ENCODE measurements around the gene NT5C3A. TPM values are rescaled to one million over a fixed set of nuclear protein-coding genes. Genes with fewer than 3 reads are reported as not detected.

NT5C3A gene
- total RNA-seq, 2 donors from 2014 or later = 16.9 to 23.9 TPM

- 89% methylated on average over 8 of the region's 8 CpGs for WGBS
- TF ChIP-seq CTCF (IDR thresholded peaks at IDR 0.05) (no peak), POLR2AphosphoS5 (IDR thresholded peaks at IDR 0.05) (no peak), POLR2A (IDR thresholded peaks at IDR 0.05) (no peak)
- no peaks in the 10 kb centered on the region for H3K36me3 ChIP-seq
- no peak for DNase-seq (ENCODE audit: low spot score)
- H3K4me3 ChIP-seq = no peak overlapping the region
- no peak overlapping the region for H3K27ac ChIP-seq
- H3K4me1 ChIP-seq (replicated peaks) = no peaks in the 10 kb centered on the region
- H3K9me3 ChIP-seq = no peaks in the 10 kb centered on the region
- H3K27me3 ChIP-seq (replicated peaks; ENCODE audit: insufficient read depth) = no peaks in the 10 kb centered on the region
- intact Hi-C loops (cut with DNase I) = no loop called here
Observed at GRCh38 chr7:33041631-33042428, 20.7 kb downstream of the NT5C3A start.

GRCh38 chr7:33040803-33041516, 21.6 kb downstream of the NT5C3A start:
- H3K36me3 ChIP-seq = no peaks in the 10 kb centered on the region
- DNase-seq (ENCODE audit: low spot score) = peak; percentile 9

GRCh38 chr7:33039903-33040292, 22.7 kb downstream of the NT5C3A start:
- WGBS = 6% methylated on average over 1 of the region's 1 CpG
- Histone ChIP-seq H3K27ac (peak overlapping the region; percentile 55 to 70), H3K4me1 (replicated peaks) (no peaks in the 10 kb centered on the region), H3K27me3 (replicated peaks; ENCODE audit: insufficient read depth) (no peaks in the 10 kb centered on the region), H3K4me3 (peak overlapping the region; percentile 22 to 25), H3K9me3 (no peaks in the 10 kb centered on the region), H3K36me3 (no peaks in the 10 kb centered on the region)
- intact Hi-C loops (cut with DNase I) = no loop called here
- TF ChIP-seq POLR2A (IDR thresholded peaks at IDR 0.05) (no peak), POLR2AphosphoS5 (IDR thresholded peaks at IDR 0.05) (no peak), CTCF (IDR thresholded peaks at IDR 0.05) (no peak)
- no peak for DNase-seq (ENCODE audit: low spot score)

More at GRCh38 chr7:33040803-33041516, 21.6 kb downstream of the NT5C3A start:
- Histone ChIP-seq H3K27ac (no peak overlapping the region), H3K27me3 (replicated peaks; ENCODE audit: insufficient read depth) (no peaks in the 10 kb centered on the region), H3K4me3 (no peak overlapping the region), H3K4me1 (replicated peaks) (no peaks in the 10 kb centered on the region), H3K9me3 (no peaks in the 10 kb centered on the region)
- intact Hi-C loops (cut with DNase I) = no loop called here
- WGBS = 60% methylated on average over 9 of the region's 9 CpGs
- TF ChIP-seq POLR2A (IDR thresholded peaks at IDR 0.05) (peak; percentile 7), CTCF (IDR thresholded peaks at IDR 0.05) (no peak)

GRCh38 chr7:33039257-33039902, 23.2 kb downstream of the NT5C3A start:
- H3K27ac ChIP-seq = peak overlapping the region; percentile 55 to 70
- no peaks in the 10 kb centered on the region for H3K27me3 ChIP-seq (replicated peaks; ENCODE audit: insufficient read depth)
- TF ChIP-seq POLR2A (IDR thresholded peaks at IDR 0.05) (no peak), CTCF (IDR thresholded peaks at IDR 0.05) (no peak), POLR2AphosphoS5 (IDR thresholded peaks at IDR 0.05) (no peak)
- H3K36me3 ChIP-seq = no peaks in the 10 kb centered on the region
- WGBS = 20% methylated on average over 5 of the region's 5 CpGs
- peak overlapping the region; percentile 22 to 25 for H3K4me3 ChIP-seq
- intact Hi-C loops (cut with DNase I) = no loop called here
- H3K4me1 ChIP-seq (replicated peaks) = no peaks in the 10 kb centered on the region
- DNase-seq (ENCODE audit: low spot score) = no peak
- no peaks in the 10 kb centered on the region for H3K9me3 ChIP-seq
